ENCODE results near the gene AP5S1. TPM values are rescaled to one million over a fixed set of nuclear protein-coding genes. Genes with fewer than 3 reads are reported as not detected.
"Not testable (repeated sequence)": the region's sequence is repeated elsewhere in the genome, so short reads cannot be mapped to it uniquely, and the experiment has no call there.

Gene AP5S1
- polyA plus RNA-seq, 1 donor = 9.8 TPM

DNA sequence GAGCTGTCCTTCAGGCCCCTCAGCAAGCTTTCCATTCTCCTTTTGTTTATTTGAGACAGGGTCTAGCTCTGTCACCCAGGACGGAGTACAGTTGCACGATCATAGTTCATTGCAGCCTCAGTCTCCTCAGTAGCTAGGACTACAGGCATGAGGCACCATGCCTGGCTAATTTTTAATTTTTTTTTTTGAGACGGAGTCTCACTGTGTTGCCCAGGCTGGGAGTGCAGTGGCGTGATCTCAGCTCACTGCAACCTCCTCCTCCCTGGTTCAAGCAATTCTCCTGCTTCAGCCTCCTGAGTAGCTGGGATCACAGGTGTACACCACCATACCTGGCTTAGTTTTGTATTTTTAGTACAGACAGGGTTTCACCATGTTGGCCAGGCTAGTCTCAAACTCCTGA, 31.1 kb upstream of the AP5S1 start:
- not testable (repeated sequence) for DNase-seq (ENCODE audit: low read depth)

DNA sequence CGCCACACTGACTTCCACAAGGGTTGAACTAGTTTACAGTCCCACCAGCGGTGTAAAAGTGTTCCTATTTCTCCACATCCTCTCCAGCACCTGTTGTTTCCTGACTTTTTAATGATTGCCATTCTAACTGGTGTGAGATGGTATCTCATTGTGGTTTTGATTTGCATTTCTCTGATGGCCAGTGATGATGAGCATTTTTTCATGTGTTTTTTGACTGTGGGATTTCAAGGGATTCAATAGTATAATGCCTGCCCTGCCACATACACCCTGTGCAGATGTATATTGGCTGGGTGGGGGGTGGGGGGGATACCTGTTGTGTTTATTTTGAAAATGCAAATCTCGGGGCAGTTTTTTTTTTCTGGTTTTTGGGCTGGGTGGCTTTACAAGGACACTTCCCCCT, 26.2 kb upstream of the AP5S1 start:
- not testable (repeated sequence) for DNase-seq (ENCODE audit: low read depth)

DNA sequence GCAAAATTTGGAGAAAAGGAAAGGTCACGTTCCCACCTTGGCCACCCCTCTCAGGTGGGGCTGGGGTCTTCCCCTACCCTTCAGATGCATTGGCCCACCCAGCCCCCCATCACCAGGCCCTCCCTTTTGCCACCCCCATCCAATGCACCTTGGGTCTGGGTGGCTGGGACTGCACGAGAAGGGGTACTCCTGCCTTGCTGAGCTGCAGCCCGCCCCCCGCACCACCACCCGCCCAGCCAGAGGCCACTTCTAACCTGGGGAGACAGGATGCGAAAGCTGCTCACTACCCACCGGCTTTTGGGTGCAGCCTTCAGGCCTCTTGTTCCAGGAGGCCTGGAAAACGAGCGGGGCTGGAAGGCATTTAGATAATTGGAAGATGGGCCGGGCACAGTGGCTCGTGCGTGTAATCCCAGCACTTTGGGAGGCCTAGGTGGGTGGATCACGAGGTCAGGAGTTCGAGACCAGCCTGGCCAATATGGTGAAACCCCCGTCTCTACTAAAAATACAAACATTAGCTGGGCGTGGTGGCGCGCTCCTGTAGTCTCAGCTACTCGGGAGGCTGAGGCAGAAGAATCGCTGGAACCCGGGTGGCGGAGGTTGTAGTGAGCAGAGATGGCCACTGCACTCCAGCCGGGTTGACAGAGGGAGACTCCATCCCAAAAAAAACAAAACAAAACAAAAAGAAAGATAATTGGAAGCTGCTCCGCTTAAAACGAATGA, 25.5 kb upstream of the AP5S1 start:
- DNase-seq (ENCODE audit: low read depth) = no peak

DNA sequence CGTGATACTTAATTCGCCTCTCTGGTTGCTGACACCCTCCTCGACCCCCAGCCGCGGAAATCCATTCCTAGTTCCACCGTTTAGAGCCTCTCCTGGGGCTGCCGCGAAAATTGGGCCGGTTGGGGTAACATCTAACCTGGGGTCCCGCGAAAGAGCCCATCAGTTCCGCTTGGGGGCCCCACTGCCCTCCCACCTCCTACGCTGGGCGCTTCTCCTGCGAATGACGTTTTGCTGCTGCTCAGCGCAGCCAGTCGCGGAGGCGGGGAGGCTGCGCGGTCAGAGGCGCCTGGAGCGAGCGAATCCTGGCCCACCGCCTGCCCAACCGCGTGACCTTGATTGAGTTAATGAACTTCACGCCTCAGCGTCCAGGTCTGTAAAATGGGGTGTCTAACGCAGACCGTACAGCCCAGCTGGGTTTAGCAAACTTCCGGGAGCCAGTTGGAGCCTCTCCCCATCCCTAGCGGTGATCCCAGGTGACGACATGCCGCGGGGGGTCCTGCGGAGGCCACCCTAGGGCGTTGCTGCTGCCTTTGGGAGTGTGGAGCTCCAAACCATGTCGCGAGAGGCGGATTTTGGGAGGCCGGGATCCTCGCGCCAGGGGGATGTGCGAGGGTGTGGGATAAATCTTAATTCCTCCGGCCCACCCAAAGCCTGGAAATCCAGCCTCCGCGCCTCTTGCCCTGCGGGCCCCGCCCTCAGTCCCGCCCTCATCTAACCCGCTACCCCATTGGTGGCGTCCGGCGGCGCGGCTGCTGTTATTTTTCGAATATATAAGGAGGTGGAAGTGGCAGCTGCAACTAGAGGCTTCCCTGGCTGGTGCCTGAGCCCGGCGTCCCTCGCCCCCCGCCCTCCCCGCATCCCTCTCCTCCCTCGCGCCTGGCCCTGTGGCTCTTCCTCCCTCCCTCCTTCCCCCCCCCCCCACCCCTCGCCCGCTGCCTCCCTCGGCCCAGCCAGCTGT, 24.6 kb upstream of the AP5S1 start, which contains the start of gene CDC25B:
CDC25B (plus strand) TSS at position 800 of the 958 bp plus-strand sequence. CDS start 222 bp downstream, outside the sequence.
- DNase-seq (ENCODE audit: low read depth) = peak; percentile 76

DNA sequence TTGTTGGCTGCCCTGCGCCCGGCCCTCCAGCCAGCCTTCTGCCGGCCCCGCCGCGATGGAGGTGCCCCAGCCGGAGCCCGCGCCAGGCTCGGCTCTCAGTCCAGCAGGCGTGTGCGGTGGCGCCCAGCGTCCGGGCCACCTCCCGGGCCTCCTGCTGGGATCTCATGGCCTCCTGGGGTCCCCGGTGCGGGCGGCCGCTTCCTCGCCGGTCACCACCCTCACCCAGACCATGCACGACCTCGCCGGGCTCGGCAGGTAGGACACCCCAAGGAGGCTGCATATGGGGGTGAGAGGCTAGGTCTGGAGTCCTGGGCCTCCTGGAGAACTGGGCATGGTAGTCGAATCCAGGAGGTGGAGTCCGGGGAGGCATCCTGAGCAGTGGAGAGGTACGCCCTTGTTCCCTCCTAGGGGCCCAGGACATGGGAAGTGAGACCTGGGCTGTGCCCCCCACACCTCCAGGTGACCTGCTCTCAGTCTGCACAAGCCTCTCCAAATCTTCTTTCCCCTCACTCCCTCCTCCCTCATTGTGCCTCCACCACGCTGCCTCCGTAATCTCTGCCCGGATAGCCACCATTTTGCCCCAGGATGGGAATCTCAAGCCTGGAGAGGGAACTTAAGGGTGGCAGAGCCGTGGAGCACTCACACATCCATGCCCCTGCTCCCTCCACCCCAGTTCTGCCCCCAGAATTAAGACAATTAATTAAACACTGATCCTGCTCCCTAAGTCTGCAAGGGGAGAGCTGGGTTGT, 23.7 kb upstream of the AP5S1 start:
- no peak for DNase-seq (ENCODE audit: low read depth)

DNA sequence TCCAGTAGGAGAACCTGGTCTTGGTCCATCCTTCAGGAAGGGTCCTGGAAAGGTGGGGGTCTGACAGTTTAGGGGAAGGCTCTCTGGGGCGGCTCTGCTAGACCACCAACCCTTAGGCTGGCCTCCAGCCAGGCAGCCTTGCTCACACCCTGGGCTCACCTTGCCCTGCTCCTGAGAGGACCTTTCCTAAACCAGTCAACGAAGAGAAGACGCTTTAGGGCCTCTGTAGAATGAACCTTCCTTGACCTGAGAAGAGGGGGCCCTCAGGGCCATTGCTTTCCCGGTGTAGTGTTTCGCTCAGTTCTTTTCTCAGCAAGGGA, 23.2 kb upstream of the AP5S1 start:
- DNase-seq (ENCODE audit: low read depth) = no peak

DNA sequence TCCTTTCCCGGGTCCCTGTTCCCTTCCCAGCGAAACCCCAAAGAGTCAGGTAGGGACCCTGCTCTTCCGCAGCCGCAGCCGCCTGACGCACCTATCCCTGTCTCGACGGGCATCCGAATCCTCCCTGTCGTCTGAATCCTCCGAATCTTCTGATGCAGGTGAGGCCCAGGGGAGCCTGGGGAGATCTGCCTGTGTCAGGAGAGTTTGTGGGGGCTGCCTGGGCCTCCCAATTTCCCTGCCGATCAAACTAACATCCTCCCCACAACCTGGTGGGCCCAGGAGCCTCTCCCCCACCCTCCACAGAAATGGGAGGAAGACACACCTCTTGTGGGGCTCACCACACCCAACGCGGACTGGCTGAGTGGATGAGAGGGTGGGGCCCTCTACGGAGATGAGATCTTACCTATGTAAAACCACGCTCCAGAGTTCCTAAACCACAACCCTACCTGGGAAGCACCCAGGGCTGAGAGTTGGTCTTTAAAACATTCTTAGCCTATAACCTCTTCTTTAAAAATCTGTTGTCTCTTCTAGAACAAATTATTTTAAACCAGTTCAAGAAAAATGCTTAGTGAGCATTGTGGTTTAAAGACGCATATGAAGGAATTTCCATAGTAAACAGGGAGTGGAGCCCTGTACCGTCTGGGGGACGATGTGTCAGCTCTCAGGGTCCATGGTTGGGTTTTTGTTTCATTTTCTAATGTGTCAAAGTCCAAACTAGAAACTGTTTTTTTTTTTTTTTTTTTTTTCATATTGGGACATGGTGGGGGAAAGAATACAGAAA, 22.6 kb upstream of the AP5S1 start:
- no peak for DNase-seq (ENCODE audit: low read depth)

DNA sequence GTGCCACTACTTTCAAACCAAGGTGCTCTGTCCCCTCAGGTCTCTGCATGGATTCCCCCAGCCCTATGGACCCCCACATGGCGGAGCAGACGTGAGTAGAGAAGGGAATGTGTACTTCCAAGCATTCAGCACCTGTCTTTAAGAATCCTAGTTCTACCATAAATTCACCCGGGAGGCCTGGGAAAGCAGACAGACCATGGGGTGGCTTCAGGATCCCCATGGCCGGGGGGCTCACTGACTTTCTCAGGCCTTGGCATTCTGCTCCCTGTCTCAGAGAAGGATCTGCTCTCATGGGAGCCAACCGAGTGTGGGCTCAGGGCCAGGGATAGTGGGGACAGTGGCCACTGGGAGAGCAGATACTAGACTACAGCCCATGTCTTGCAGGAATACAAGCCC, 22.0 kb upstream of the AP5S1 start:
- no peak for DNase-seq (ENCODE audit: low read depth)

DNA sequence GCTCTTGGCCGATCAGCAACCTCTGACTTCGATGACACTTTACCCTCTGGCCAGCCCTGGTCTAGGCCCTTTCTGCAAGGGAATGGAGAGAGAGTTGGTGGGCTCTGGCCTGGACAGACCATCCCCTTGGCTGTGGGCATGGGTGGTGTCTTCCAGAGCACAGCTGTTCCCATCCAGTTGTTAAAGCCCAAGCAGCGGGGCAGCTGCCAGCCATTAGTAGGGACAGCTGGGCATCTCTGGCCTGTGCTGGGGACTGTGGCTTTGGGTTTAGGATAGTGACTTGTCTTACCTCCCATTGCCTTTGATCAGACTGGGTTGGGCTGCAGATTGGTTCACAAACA, 21.5 kb upstream of the AP5S1 start:
- DNase-seq (ENCODE audit: low read depth) = no peak

DNA sequence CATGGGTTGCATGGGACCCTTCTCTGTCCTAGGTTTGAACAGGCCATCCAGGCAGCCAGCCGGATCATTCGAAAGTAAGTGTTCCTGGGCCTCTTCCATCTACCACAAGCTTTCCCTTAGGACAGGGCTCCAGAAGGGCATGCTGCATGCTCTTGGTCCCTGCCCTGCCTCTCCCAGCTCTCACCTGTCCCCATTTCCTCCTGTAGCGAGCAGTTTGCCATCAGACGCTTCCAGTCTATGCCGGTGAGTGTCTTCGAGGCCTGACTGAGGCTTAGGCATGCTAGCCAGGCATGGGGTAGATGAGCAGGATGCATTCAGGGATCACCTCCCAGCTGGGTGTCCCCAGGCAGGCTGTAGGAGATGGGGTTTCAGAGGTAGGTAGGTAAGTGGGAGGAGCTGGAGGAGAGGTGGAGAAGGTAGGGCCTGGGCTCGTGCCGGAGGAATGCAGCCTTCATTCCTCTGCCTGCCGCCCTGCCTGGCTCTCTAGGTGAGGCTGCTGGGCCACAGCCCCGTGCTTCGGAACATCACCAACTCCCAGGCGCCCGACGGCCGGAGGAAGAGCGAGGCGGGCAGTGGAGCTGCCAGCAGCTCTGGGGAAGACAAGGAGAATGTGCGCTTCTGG, 20.0 kb upstream of the AP5S1 start:
- DNase-seq (ENCODE audit: low read depth) = no peak

DNA sequence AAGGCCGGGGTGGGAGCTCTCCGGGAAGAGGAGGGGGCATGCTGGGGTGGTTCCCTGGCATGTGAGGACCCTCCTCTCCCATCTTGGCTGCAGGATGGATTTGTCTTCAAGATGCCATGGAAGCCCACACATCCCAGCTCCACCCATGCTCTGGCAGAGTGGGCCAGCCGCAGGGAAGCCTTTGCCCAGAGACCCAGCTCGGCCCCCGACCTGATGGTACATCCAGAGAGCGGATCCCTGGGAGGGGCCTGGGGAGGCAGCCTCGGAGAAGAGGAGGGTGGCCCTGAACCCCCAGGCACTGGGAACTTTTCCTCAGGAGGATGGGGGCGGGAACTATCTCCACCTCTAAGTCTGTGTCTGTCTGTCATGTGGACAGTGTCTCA, 19.5 kb upstream of the AP5S1 start:
- DNase-seq (ENCODE audit: low read depth) = no peak

DNA sequence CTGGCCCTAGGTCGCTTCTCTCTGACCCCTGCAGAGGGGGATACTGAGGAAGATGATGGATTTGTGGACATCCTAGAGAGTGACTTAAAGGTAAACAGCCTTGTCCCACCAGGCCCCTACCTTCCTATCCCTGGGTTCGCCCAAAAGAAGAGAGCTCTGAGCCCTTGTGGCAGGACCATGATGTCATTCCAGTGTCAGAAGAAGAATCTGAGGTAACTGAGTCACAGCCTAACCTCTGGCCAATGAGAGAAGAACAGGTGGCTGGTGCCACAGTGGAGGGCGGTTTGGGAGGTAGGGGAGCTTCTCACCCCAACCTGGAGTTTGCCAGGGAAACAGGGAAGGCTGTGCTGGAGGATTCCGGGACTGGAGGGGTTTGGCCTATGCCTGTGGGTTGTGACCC, 19.0 kb upstream of the AP5S1 start:
- no peak for DNase-seq (ENCODE audit: low read depth)

DNA sequence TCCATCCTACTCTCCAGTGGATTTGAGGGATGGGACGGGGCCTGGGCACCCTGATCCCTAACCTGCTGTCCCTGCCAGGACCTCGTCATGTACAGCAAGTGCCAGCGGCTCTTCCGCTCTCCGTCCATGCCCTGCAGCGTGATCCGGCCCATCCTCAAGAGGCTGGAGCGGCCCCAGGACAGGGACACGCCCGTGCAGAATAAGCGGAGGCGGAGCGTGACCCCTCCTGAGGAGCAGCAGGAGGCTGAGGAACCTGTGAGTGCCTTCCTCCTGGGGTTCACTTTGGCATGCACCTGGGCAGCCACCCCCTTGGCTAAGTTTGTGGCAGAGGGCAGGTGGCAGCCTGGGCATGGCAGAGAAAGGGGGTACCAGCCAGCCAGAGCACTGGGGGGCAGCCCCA, 18.5 kb upstream of the AP5S1 start:
- DNase-seq (ENCODE audit: low read depth) = no peak

DNA sequence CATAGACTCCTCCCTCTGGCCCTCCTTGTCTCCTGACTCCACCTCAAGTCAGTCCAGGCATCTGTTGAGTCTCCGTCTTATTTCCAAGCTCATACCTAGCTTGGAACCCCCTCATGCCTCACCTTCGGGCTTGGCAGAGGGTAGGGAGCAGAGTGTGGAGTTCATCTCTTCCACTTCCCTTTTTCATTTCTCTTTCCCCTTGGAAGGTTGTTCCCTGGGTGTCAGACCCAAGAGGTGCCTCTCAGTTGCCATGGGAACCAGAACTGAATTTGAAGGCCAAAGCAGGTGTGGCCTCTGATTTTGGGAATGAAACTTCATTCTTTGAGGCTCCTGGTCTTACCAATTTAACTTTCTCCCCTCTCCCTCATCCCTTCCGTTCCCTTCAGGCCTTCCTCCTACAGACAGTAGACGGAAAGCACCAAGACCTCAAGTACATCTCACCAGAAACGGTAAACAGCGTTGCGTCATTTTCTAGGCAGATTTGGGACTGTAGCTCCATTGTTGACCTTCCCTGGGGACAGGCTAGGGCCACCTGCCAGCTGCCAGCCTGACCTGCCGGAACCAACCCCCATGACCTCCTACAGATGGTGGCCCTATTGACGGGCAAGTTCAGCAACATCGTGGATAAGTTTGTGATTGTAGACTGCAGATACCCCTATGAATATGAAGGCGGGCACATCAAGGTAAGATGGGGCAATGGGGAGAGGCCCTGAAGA, 17.7 kb upstream of the AP5S1 start:
- DNase-seq (ENCODE audit: low read depth) = no peak

DNA sequence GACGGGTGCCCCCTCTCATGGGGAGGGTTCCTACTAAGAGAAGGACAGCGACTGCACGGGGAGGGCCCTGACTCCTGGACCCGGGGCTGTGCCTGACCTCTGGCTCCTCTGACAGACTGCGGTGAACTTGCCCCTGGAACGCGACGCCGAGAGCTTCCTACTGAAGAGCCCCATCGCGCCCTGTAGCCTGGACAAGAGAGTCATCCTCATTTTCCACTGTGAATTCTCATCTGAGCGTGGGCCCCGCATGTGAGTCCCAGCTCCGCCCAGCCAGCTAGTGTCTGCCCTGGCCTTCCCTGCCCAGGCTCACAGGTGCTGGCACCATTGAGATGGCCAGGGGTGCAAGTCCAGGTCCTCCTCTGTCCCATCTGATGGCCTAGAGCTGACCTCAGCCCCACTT, 17.1 kb upstream of the AP5S1 start:
- DNase-seq (ENCODE audit: low read depth) = no peak

DNA sequence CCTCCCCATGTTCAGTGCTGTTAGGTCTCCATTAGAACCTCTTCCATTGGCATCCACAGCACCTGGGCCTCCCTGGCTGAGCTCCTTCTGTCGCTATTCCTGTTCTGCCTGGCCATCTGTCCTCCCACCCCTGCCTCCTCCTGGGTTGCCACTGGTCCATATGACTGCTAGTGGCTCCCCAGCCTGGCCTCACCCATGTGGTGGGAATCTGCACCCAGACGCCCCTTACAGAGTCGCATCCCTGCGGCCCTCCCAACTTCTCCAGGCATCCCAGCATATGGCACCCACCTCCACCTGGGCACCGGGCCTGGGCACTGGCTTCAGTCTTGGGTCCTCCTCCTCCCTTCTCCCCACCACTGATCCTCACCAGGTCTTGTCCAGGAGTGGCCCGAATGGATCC, 16.5 kb upstream of the AP5S1 start:
- no peak for DNase-seq (ENCODE audit: low read depth)

DNA sequence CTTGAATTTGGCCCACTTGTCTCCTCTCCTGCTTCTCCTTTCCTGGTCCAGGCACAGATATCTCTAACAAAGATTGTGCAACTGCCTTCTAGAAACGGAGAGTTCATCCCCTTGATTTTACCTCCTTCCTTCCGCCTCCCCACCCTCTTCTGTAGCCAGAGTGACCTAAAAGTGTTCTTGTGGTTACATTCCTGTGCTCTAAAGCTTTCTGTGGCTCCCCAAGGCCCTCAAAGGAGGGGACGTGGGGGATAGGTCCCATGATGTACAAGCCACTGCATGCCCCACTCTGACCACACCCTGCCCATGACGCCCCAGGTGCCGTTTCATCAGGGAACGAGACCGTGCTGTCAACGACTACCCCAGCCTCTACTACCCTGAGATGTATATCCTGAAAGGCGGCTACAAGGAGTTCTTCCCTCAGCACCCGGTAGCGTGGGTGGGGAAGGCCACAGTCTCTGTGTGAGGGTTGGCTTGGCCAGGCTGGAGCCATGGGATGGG, 16.0 kb upstream of the AP5S1 start:
- DNase-seq (ENCODE audit: low read depth) = no peak

DNA sequence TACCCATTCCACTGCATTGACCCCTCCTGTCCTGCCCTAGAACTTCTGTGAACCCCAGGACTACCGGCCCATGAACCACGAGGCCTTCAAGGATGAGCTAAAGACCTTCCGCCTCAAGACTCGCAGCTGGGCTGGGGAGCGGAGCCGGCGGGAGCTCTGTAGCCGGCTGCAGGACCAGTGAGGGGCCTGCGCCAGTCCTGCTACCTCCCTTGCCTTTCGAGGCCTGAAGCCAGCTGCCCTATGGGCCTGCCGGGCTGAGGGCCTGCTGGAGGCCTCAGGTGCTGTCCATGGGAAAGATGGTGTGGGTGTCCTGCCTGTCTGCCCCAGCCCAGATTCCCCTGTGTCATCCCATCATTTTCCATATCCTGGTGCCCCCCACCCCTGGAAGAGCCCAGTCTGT, 15.6 kb upstream of the AP5S1 start:
- DNase-seq (ENCODE audit: low read depth) = no peak

DNA sequence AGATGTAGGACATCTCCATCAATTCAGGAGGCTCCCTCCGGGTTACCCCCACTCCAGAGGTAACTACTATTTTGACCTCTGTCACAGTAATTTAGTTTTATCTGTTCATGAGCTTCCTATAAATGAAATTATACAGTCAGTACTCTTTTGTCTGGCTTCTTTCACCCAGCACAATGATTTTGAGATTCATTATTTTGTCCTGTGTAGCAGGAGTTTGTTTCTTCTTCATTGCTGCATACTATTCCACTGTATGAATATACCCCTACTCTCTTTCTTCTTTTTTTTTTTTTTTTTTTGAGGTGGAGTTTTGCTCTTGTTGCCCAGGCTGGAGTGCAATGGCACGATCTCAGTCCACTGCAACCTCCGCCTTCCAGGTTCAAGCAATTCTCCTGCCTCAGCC, 11.8 kb upstream of the AP5S1 start:
- no peak for DNase-seq (ENCODE audit: low read depth)

DNA sequence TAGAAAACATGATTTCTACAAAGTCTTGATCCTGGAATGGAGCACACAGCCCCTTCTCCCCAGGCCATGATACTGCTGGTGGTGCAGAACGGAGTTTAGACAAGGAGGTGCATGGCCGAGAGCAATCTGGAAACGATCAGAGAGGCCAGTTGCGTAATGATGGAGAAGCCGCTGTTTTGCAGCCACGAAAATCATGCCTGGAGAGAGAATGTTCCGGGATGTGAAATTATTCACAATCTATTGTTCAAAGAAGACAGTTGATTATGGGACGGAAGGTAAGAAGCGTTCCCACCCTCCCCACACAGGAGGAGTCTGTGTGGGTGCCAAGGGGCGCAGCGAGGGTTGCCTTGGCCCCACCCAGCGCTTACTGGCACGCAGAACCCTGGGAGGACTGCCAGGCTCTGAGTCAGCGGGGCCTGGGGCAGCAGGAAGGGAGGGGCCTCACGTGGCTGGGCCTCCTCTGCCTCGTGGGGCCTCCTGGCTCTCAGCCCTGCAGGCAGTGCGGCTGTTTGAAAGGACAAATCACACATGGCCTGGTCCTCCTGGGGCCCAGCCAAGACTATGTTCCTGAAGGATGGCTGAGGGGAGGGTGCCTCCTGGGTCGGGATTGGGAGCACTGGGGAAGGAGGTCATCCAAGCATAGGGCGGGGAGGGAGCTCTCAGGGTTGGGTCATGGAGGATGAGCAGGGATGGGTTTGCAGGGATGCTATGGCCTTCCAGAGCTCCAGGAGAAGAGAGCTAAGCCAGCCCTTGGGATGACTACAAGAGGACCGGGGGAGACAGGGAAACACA, 8.7 kb upstream of the AP5S1 start:
- peak; percentile 86 for DNase-seq (ENCODE audit: low read depth)
